GM12872 (cell line): Measurements from ENCODE around the gene AMACR.

ENCODE experiments used
- CTCF ChIP-seq: IDR thresholded peaks from 3 replicates; pipeline ENCODE4 v1.5.1; 2011; ENCODE audit warnings: low read depth, mild to moderate bottlenecking, low read length, moderate library complexity; ENCODE audit not compliant: insufficient read depth

The AMACR gene

GRCh38 chr5:34003941-34004340 lies 3.9 kb downstream of the AMACR start:
- no peak for TF ChIP-seq CTCF

DNA sequence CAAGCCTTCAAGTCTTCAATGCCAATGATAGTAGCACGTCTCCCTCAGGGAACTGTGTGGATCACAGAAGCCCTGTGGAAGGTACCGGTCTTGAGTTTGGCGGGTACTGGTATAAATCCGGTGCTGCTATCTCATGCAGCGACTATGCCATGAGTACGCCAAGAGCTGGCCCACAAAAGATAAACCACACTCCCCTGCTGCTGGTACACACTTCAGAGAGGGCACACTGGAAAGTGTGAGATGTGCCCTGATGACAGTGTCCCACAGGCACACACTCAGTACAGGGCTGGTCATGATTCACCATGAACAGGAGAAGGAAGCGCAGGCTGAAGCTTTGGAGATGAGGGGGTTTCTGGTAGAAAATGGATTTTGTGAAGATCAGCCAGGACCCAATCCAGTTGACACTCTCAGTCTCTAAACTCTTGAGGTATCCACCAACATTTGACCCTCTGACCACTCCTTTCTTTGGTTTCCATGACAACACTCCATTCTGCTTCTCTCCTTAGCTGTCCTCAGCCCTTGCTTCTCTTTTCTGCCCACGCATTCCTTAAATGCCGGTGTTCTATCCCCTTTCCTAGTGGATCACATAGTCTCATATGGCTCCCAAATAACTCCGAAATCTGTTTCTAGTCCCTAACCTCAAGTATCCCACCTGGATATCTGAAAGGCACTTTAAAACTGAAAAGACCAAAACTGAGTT lies 5.1 kb downstream of the AMACR start:
- no peak for TF ChIP-seq CTCF

GRCh38 chr5:34001241-34001841 lies 6.5 kb downstream of the AMACR start:
- TF ChIP-seq CTCF = no peak

DNA sequence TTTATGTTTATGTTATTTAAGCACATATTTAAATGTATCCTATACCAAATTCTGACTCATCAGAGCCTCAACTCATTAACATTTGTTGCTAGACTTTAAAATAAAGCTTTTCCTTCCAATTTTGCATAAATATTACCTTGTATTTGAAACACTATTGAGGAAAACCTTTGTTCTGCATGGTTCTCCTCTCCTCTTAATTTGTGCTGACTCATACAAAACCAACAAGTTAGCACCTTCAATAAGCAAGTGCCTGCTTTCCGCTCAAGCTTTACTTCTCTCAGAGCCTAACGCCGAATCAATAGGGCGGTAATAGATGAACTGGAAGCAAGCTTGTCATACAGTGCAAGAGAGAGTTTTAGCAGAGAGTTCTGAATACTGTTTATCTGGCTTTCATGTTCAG lies 7.9 kb downstream of the AMACR start:
- no peak for TF ChIP-seq CTCF

- TF ChIP-seq CTCF = peak; percentile 65
Observed at GRCh38 chr5:33997331-33997983, 10.4 kb downstream of the AMACR start.

GRCh38 chr5:33995865-33996264 lies 12.0 kb downstream of the AMACR start:
- TF ChIP-seq CTCF = no peak

DNA sequence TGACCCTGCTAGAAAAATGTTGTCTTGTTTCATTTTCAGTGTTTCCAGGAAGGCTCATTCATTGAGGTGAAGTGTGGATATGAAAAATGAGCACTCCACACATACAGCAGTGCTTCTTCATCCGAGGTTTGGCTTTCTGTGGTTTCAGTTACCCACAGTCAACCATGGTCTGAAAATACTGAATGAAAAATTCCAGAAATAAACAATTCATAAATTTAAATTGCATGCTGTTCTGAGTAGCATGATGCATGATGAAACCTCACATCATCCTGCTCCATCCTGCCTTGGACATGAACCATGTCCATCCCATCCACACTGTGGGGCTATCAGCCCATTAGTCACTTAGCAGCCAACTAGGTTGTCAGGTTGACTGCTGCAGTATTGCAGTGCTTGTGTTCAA lies 13.0 kb downstream of the AMACR start:
- TF ChIP-seq CTCF = 0 out of 3 replicates have a peak, but pooled peaks have one; percentile 10
